ENCODE measurements around the gene FER.

FER gene

DNA sequence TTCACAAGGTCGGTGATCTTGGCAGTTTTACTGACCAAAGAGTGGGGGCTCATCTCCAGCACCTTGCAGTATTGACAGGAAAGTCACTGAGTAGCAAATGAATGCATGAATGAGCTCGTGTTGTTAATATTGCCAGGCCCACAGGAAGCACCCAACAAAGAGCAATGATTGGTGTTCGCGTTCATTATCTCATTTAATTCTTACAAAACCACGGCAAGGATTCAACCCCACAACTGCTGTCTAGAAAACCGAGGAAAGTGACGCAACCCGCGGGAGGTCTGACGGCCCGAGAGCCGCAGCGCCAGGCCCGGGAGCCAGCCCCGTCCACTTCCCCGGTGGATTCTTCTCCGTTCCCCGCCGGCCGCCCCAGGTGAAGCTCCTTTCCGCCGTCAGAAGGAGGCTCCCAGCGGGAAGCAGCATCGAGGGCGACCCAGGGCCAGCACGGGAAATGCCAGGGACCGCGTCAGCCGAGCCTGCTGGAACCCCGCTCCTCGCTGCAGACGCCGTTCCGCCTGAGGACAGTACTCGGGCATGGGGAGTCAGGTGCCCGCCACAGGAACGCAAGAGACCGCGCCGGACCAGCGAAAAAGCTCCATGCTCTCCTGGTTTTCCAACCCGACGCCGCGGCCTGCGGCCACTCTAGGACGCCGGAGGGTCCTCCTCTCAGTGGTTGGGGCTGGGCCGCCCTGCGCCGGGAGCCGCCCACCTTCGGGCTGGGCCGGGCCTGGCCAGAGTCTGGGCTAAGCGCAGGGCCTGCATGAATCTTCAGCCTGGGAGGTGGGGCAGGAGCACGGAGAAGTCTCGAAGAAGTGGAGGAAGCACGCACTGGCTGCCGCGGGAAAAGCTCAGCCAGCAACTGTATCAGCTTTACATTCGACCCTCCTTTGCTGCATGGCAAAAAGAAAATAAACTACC lies 19.8 kb upstream of the FER start:
- H3K4me1 ChIP-seq (ENCODE audit: control insufficient read depth in 1 of 2, insufficient read depth in 2 of 2, low read length in 2 of 2): no peaks in the 10 kb centered on the region
- no peaks in the 10 kb centered on the region for H3K27me3 ChIP-seq (ENCODE audit: low read depth, low read length)
- no peaks in the 10 kb centered on the region for H3K9me3 ChIP-seq (ENCODE audit: control insufficient read depth in 1 of 2, low read length in 2 of 2)
- H3K4me3 ChIP-seq (ENCODE audit: low read depth in 1 of 2, low read length in 2 of 2): peak overlapping the region; percentile 75 to 77
- peak overlapping the region; percentile 91 for H3K27ac ChIP-seq (ENCODE audit: low read length)
- no peaks in the 10 kb centered on the region for H3K36me3 ChIP-seq (ENCODE audit: control insufficient read depth in 1 of 2, insufficient read depth in 2 of 2, low read length in 2 of 2)

DNA sequence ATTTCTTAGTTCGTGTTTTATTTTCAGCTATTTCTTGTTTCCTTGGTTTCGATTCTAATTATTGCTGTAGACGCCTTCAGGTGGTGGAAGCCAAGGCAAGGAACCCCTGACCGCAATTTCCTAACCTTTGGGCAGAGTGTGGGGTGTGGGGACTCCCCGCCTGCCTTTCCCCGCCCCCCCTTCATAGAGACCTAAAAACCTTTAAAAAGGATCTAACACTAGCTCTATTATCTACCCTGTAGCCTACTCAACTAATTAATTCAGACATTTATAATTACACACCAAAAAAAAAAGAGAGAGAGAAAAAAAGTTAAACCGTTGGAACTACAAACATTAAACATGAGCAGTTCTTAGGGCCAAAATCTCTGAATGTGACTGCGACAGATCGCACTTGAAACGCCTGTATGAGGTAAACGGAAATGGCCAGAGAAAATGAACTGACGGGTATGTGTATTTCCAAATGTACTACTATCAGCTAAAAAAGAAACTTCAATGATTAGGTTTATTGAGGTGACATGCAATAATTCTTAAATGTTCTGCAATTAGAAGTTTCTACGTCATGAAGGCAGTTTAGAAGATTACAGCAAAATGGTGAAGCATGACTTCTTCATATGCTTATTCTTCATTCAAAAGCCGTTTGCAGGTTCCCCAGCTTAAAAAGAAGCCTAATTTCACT lies 19.0 kb upstream of the FER start:
- Histone ChIP-seq H3K4me3 (ENCODE audit: low read depth in 1 of 2, low read length in 2 of 2) (peak overlapping the region; percentile 75 to 77), H3K27me3 (ENCODE audit: low read depth, low read length) (no peaks in the 10 kb centered on the region), H3K27ac (ENCODE audit: low read length) (peak overlapping the region; percentile 91), H3K9me3 (ENCODE audit: control insufficient read depth in 1 of 2, low read length in 2 of 2) (no peaks in the 10 kb centered on the region), H3K36me3 (ENCODE audit: control insufficient read depth in 1 of 2, insufficient read depth in 2 of 2, low read length in 2 of 2) (no peaks in the 10 kb centered on the region), H3K4me1 (ENCODE audit: control insufficient read depth in 1 of 2, insufficient read depth in 2 of 2, low read length in 2 of 2) (no peaks in the 10 kb centered on the region)

DNA sequence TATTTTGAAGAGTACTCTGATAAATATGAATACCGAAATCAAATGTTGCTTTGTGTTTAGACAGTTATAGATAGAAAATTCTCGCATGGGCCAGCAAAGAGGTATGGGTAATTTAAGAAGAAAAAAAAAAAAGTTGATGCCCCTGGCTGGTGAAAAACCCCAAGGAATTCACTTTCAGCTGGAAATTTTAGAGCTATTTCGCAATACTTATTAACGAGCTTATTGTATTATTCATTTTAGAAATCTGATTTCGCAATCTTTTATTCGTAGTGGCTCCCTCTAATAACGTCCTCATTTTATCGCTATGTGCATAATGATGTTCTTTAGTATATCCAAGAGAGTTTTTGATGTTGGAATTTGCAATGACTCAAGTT lies 18.5 kb upstream of the FER start:
- H3K4me3 ChIP-seq (ENCODE audit: low read depth in 1 of 2, low read length in 2 of 2): peak overlapping the region; percentile 75 to 77
- no peak overlapping the region for H3K27ac ChIP-seq (ENCODE audit: low read length)
- H3K36me3 ChIP-seq (ENCODE audit: control insufficient read depth in 1 of 2, insufficient read depth in 2 of 2, low read length in 2 of 2): no peaks in the 10 kb centered on the region
- no peaks in the 10 kb centered on the region for H3K4me1 ChIP-seq (ENCODE audit: control insufficient read depth in 1 of 2, insufficient read depth in 2 of 2, low read length in 2 of 2)
- no peaks in the 10 kb centered on the region for H3K9me3 ChIP-seq (ENCODE audit: control insufficient read depth in 1 of 2, low read length in 2 of 2)
- no peaks in the 10 kb centered on the region for H3K27me3 ChIP-seq (ENCODE audit: low read depth, low read length)

DNA sequence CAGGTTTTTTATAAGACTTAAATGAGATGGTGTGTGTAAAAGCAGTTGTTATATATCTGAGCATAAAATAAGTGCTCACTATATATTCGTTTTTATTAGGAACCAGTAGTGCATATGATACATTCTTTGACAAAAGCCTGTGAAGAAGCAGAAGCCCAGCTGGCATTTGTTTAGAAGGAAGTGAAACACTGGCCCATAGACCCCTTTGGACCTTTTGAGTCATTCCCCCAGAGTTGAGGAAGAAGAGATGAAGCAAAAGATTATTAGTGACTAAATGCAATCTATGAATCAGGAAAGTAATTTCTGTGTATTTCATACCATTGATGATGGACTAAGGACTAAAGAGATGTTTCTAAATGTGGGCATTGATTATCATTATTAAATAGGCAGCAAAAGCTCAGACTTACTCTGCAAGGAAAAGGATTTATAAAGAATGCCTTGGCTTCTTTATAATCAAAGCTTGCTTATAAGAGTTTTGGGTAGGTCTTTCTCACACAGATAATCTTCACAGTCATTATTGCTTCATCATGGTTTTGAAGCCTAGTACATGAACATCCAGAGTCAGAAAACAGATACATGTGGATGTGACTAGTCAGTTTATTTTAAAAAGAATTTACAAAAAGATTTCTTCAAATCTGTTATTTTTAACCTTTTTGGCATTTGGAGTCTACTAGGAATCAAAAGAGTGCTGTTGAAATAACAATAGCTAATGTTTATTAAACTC lies 16.9 kb upstream of the FER start:
- Histone ChIP-seq H3K27me3 (ENCODE audit: low read depth, low read length) (no peaks in the 10 kb centered on the region), H3K9me3 (ENCODE audit: control insufficient read depth in 1 of 2, low read length in 2 of 2) (no peaks in the 10 kb centered on the region)

DNA sequence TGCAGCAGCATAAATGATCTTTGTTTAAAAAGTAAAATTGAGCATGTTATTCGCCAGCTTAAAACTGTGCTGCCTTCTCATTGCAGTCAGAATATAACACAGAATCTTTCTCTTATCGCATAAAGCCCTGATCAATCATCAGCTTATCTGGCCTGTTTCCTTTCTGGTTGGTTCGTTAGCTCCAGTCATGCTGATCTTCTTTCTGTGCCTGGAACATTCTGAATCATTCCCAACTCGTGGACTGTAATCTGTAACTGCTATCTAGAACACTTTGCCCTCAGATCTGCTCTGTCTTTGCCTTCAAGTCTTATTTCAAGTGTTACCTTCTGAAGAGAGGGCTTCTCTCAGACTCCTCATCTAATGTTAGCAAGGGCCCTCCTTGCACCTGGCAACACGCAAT lies 11.9 kb upstream of the FER start:
- Histone ChIP-seq H3K9me3 (ENCODE audit: control insufficient read depth in 1 of 2, low read length in 2 of 2) (no peaks in the 10 kb centered on the region), H3K27ac (ENCODE audit: low read length) (no peak overlapping the region), H3K4me3 (ENCODE audit: low read depth in 1 of 2, low read length in 2 of 2) (no peak overlapping the region), H3K4me1 (ENCODE audit: control insufficient read depth in 1 of 2, insufficient read depth in 2 of 2, low read length in 2 of 2) (no peaks in the 10 kb centered on the region), H3K27me3 (ENCODE audit: low read depth, low read length) (no peaks in the 10 kb centered on the region), H3K36me3 (ENCODE audit: control insufficient read depth in 1 of 2, insufficient read depth in 2 of 2, low read length in 2 of 2) (no peaks in the 10 kb centered on the region)

More for the DNA sequence above, 16.9 kb upstream of the FER start:
- H3K36me3 ChIP-seq (ENCODE audit: control insufficient read depth in 1 of 2, insufficient read depth in 2 of 2, low read length in 2 of 2): no peaks in the 10 kb centered on the region
- H3K4me3 ChIP-seq (ENCODE audit: low read depth in 1 of 2, low read length in 2 of 2): no peak overlapping the region
- no peak overlapping the region for H3K27ac ChIP-seq (ENCODE audit: low read length)
- H3K4me1 ChIP-seq (ENCODE audit: control insufficient read depth in 1 of 2, insufficient read depth in 2 of 2, low read length in 2 of 2): no peaks in the 10 kb centered on the region

DNA sequence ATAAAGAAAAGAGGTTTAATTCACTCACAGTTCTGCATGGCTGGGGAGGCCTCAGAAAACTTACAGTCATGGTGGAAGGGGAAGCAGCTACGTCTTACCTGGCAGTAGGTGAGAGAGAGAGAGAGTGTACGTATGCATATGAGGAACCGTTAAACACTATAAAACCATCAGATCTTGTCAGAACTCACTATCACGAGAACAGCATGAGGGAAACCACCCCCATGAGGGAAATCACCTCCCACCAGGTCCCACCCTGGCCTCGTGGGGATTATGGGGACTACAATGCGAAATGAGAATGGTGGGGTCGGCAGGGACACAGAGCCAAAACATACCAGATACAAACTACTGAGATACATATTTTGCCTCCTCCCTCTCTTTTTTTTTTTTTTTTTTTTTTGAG lies 10.8 kb upstream of the FER start:
- no peaks in the 10 kb centered on the region for H3K27me3 ChIP-seq (ENCODE audit: low read depth, low read length)
- no peak overlapping the region for H3K4me3 ChIP-seq (ENCODE audit: low read depth in 1 of 2, low read length in 2 of 2)
- no peaks in the 10 kb centered on the region for H3K36me3 ChIP-seq (ENCODE audit: control insufficient read depth in 1 of 2, insufficient read depth in 2 of 2, low read length in 2 of 2)
- no peak overlapping the region for H3K27ac ChIP-seq (ENCODE audit: low read length)
- H3K4me1 ChIP-seq (ENCODE audit: control insufficient read depth in 1 of 2, insufficient read depth in 2 of 2, low read length in 2 of 2): no peaks in the 10 kb centered on the region
- no peaks in the 10 kb centered on the region for H3K9me3 ChIP-seq (ENCODE audit: control insufficient read depth in 1 of 2, low read length in 2 of 2)

DNA sequence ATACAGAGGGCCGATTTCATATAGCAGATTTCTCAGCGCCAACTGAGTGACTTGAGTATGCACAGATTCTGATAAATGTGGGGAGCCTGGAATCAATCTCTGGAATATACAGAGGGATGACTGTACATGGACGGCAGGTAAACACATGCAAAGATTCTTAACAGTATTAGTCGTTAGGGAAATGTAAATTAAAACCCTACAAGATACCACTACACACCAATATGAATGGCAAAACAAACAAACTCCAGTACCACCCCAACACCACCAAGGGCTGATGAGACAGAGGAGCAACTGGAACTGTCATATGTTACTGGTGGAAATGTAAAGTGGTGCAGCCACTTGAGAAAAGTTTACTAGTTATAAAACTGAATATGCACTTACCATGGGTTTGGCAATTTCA lies 8.3 kb upstream of the FER start:
- Histone ChIP-seq H3K36me3 (ENCODE audit: control insufficient read depth in 1 of 2, insufficient read depth in 2 of 2, low read length in 2 of 2) (no peaks in the 10 kb centered on the region), H3K4me3 (ENCODE audit: low read depth in 1 of 2, low read length in 2 of 2) (no peak overlapping the region), H3K9me3 (ENCODE audit: control insufficient read depth in 1 of 2, low read length in 2 of 2) (no peaks in the 10 kb centered on the region), H3K4me1 (ENCODE audit: control insufficient read depth in 1 of 2, insufficient read depth in 2 of 2, low read length in 2 of 2) (no peaks in the 10 kb centered on the region), H3K27me3 (ENCODE audit: low read depth, low read length) (no peaks in the 10 kb centered on the region), H3K27ac (ENCODE audit: low read length) (no peak overlapping the region)

DNA sequence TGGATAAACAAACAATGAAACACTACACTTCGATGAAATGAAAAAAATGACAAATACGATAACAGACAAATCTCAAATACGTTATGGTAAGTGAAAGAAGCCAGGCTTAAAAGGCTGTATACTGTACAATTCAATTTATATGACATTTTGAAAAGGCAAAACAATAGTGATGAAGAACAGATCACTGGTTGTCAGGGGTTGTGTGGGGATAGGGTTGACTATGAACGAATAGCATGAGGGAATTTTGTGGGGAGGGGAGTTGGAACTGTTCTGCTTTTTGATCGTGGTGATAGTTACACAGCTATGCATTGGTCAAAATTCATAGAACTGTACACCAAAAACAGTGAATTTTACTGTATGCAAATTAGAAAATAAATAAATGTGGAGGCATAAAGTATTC lies 7.8 kb upstream of the FER start:
- Histone ChIP-seq H3K4me3 (ENCODE audit: low read depth in 1 of 2, low read length in 2 of 2) (no peak overlapping the region), H3K27ac (ENCODE audit: low read length) (no peak overlapping the region), H3K4me1 (ENCODE audit: control insufficient read depth in 1 of 2, insufficient read depth in 2 of 2, low read length in 2 of 2) (no peaks in the 10 kb centered on the region), H3K27me3 (ENCODE audit: low read depth, low read length) (no peaks in the 10 kb centered on the region), H3K9me3 (ENCODE audit: control insufficient read depth in 1 of 2, low read length in 2 of 2) (no peaks in the 10 kb centered on the region), H3K36me3 (ENCODE audit: control insufficient read depth in 1 of 2, insufficient read depth in 2 of 2, low read length in 2 of 2) (no peaks in the 10 kb centered on the region)

DNA sequence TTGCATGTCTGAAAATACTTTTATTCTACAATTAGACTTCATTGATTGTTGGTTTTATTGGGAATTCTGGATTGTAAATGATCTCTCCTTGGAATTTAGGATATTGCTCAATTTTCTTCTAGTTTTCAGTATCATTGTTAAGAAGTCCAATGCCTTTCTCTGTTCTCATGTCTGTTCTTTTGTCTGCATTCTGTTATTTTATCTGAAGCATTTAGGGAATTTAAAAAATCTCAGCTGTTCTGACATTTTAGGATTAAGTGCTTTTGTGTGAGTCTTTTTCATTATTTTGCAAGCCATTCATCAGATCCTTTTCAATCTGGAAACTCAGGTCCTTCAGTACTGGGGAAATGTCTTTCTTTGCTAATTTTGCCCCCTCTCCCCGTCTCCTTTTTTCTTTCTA lies 4.4 kb upstream of the FER start:
- H3K4me1 ChIP-seq (ENCODE audit: control insufficient read depth in 1 of 2, insufficient read depth in 2 of 2, low read length in 2 of 2): no peaks in the 10 kb centered on the region
- no peaks in the 10 kb centered on the region for H3K9me3 ChIP-seq (ENCODE audit: control insufficient read depth in 1 of 2, low read length in 2 of 2)
- no peak overlapping the region for H3K4me3 ChIP-seq (ENCODE audit: low read depth in 1 of 2, low read length in 2 of 2)
- H3K36me3 ChIP-seq (ENCODE audit: control insufficient read depth in 1 of 2, insufficient read depth in 2 of 2, low read length in 2 of 2): peaks cover 0 to 6% of the 10 kb centered on the region in 2 donors
- no peaks in the 10 kb centered on the region for H3K27me3 ChIP-seq (ENCODE audit: low read depth, low read length)
- H3K27ac ChIP-seq (ENCODE audit: low read length): no peak overlapping the region

DNA sequence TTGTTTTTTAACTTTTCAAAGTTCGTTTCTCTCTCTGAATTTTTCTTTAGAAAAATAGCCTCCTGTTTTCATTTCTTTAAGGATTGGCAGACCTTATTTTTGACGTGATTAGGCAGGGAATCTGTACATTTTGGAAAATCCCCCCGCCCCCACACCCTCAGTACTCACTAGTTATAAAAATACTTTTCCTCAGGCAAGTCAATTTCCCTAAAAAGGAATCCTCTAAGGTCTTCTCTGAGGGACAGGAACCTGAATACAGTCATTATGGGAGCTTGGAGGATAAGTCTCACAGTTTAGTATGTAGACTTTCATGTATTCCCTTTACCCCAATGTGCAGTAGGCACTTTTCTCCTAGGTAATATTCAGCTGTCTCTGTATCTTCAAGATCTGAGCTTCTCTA lies 3.9 kb upstream of the FER start:
- Histone ChIP-seq H3K4me1 (ENCODE audit: control insufficient read depth in 1 of 2, insufficient read depth in 2 of 2, low read length in 2 of 2) (no peaks in the 10 kb centered on the region), H3K9me3 (ENCODE audit: control insufficient read depth in 1 of 2, low read length in 2 of 2) (no peaks in the 10 kb centered on the region), H3K4me3 (ENCODE audit: low read depth in 1 of 2, low read length in 2 of 2) (no peak overlapping the region), H3K27me3 (ENCODE audit: low read depth, low read length) (no peaks in the 10 kb centered on the region), H3K36me3 (ENCODE audit: control insufficient read depth in 1 of 2, insufficient read depth in 2 of 2, low read length in 2 of 2) (peaks cover 0 to 7% of the 10 kb centered on the region in 2 donors), H3K27ac (ENCODE audit: low read length) (no peak overlapping the region)

DNA sequence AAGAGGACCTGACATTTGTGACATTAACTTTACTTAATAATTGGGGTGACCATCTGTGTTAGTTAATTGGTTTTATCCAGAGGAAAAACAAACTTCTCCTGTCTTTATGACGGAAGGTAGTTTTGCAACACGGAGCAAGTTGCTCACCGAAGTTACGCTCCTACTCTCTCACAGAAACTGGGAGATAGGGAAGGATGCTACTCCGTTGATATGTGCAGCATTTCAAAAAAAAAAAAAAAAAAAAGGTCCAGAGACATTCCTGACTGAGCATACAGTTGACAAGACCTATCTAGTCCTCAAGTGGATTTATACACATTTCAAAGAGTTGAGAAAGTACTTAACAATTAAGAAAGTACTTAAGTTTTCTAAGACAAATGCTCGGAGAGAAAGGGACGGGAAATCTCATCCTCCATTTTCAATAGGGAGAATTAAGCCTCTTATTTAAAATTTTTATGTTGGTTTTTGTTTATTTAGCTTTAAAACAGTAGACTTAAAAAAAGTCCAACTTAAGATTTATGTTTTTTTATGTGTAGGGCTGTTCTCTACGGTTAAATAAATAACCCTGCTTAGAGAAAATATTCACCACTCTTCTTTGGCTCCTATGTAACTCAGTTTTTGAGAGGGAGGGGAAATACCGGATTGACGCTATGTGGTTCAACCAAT lies 455 bp upstream of the FER start:
- peak overlapping the region; percentile 89 to 96 for H3K4me3 ChIP-seq (ENCODE audit: low read depth in 1 of 2, low read length in 2 of 2)

More for the DNA sequence above, 455 bp upstream of the FER start:
- Histone ChIP-seq H3K4me1 (ENCODE audit: control insufficient read depth in 1 of 2, insufficient read depth in 2 of 2, low read length in 2 of 2) (no peaks in the 10 kb centered on the region), H3K9me3 (ENCODE audit: control insufficient read depth in 1 of 2, low read length in 2 of 2) (no peaks in the 10 kb centered on the region), H3K27me3 (ENCODE audit: low read depth, low read length) (no peaks in the 10 kb centered on the region), H3K27ac (ENCODE audit: low read length) (peak overlapping the region; percentile 100), H3K36me3 (ENCODE audit: control insufficient read depth in 1 of 2, insufficient read depth in 2 of 2, low read length in 2 of 2) (peaks cover 0 to 7% of the 10 kb centered on the region in 2 donors)
